Endometrial microvascular endothelial cells (primary cell): ENCODE data around the gene GPR85. TPM values are rescaled to one million over a fixed set of nuclear protein-coding genes. Genes with fewer than 3 reads are reported as not detected.

ENCODE experiments used
- total RNA-seq: library from RNA; depleted of rRNA; stranded (reverse); fragments of >200 nt; gene quantifications from one replicate; pipeline ENCODE4 v1.2.3, GENCODE V29; 2015; ENCODE audit errors: inconsistent ontology term

Gene GPR85
- total RNA-seq, 1 donor from 2014 or later: under 0.01 TPM

Other genes starting within 250 kb of the GPR85 start
- 64.7 TPM for gene SMIM30, start 31.7 kb upstream of the GPR85 start, total RNA-seq